Stimulated activated effector memory CD8-positive, alpha-beta T cell treated with anti-CD3 and anti-CD28 coated beads, Interleukin-12 subunit alpha, Interleukin-12 subunit beta, amount 100 ng/mL, for 72 hours (primary cell): Measurements from ENCODE around the gene SPRN.
"Not testable (repeated sequence)": the region's sequence is repeated elsewhere in the genome, so short reads cannot be mapped to it uniquely, and the experiment has no call there.

Experiments
- ATAC-seq: fragments of 150-1000 bp; cut with Tn5 transposase; 2 replicates; pipeline ENCODE4 v1.10.0; 2021
- DNase-seq, 2 donors: peaks; one replicate each; pipeline ENCODE4 v3.0.0; 2021 to 2022; ENCODE audit warnings: low spot score in 2 of 2
- H3K27ac Mint-ChIP-seq: one replicate; pipeline ENCODE4 v1.8.0; 2022; ENCODE audit warnings: mild to moderate bottlenecking, mixed read lengths
- H3K36me3 Mint-ChIP-seq: one replicate; pipeline ENCODE4 v1.8.0; 2022; ENCODE audit warnings: mild to moderate bottlenecking, mixed read lengths
- H3K4me1 Mint-ChIP-seq: one replicate; pipeline ENCODE4 v1.8.0; 2022; ENCODE audit warnings: mixed read lengths
- H3K4me3 Mint-ChIP-seq: one replicate; pipeline ENCODE4 v1.8.0; 2022; ENCODE audit warnings: mild to moderate bottlenecking, mixed read lengths
- H3K9me3 Mint-ChIP-seq: one replicate; pipeline ENCODE4 v1.8.0; 2022; ENCODE audit warnings: mixed read lengths

The SPRN gene

GRCh38 chr10:133424601-133425000 lies at the start of gene SPRN:
TSS of gene SPRN (minus strand) at chr10:133424625. CDS start at chr10:133423681, 944 bp downstream.
- not testable (repeated sequence) for H3K27ac Mint-ChIP-seq, DNase-seq, H3K9me3 Mint-ChIP-seq, H3K4me1 Mint-ChIP-seq, ATAC-seq
- Mint-ChIP-seq H3K4me3 (peak within 1 kb of the TSS; percentile 58), H3K36me3 (peaks cover 11% of the 10 kb centered on the region)

GRCh38 chr10:133474027-133474426 lies 49.6 kb upstream of the SPRN start:
- Mint-ChIP-seq H3K27ac (peak overlapping the region; percentile 91), H3K9me3 (no peaks in the 10 kb centered on the region), H3K4me1 (peaks cover 53% of the 10 kb centered on the region), H3K36me3 (peaks cover 50% of the 10 kb centered on the region), H3K4me3 (peak overlapping the region; percentile 51)
- no peak for DNase-seq
- ATAC-seq: peak; percentile 88

- Mint-ChIP-seq H3K36me3 (peaks cover 57% of the 10 kb centered on the region), H3K27ac (peak overlapping the region; percentile 91), H3K4me3 (peak overlapping the region; percentile 51), H3K4me1 (peaks cover 53% of the 10 kb centered on the region), H3K9me3 (no peaks in the 10 kb centered on the region)
- no peak for DNase-seq
- ATAC-seq: no peak
Observed at GRCh38 chr10:133473270-133473669, 48.8 kb upstream of the SPRN start.

- H3K9me3 Mint-ChIP-seq: no peaks in the 10 kb centered on the region
- H3K36me3 Mint-ChIP-seq: peaks cover 70% of the 10 kb centered on the region
- ATAC-seq: no peak
- no peak overlapping the region for H3K4me3 Mint-ChIP-seq
- DNase-seq: no peak
- H3K4me1 Mint-ChIP-seq: peaks cover 67% of the 10 kb centered on the region
- H3K27ac Mint-ChIP-seq: peak overlapping the region; percentile 34
Observed at GRCh38 chr10:133471300-133472109, 47.1 kb upstream of the SPRN start.

GRCh38 chr10:133469205-133469604 lies 44.8 kb upstream of the SPRN start:
- not testable (repeated sequence) for H3K4me3 Mint-ChIP-seq, DNase-seq, H3K27ac Mint-ChIP-seq, H3K9me3 Mint-ChIP-seq, ATAC-seq
- Mint-ChIP-seq H3K4me1 (peaks cover 47% of the 10 kb centered on the region), H3K36me3 (peaks cover 78% of the 10 kb centered on the region)

- DNase-seq (peak in 1 of 2 donors; percentile 46), ATAC-seq (no peak)
- Mint-ChIP-seq H3K27ac (peak overlapping the region; percentile 67), H3K4me1 (peaks cover 40% of the 10 kb centered on the region), H3K4me3 (no peak overlapping the region), H3K36me3 (peaks cover 81% of the 10 kb centered on the region), H3K9me3 (no peaks in the 10 kb centered on the region)
Observed at GRCh38 chr10:133467286-133467911, 43.0 kb upstream of the SPRN start.

GRCh38 chr10:133466683-133467275 lies 42.4 kb upstream of the SPRN start:
- Mint-ChIP-seq H3K4me3 (no peak overlapping the region), H3K4me1 (peaks cover 38% of the 10 kb centered on the region), H3K9me3 (no peaks in the 10 kb centered on the region), H3K36me3 (peaks cover 86% of the 10 kb centered on the region), H3K27ac (peak overlapping the region; percentile 67)
- ATAC-seq (no peak), DNase-seq (peak in 1 of 2 donors; percentile 36)

- Mint-ChIP-seq H3K36me3 (peaks cover 89% of the 10 kb centered on the region), H3K4me1 (peaks cover 38% of the 10 kb centered on the region), H3K27ac (peak overlapping the region; percentile 14), H3K4me3 (no peak overlapping the region), H3K9me3 (no peaks in the 10 kb centered on the region)
- no peak for DNase-seq
- peak; percentile 22 for ATAC-seq
Observed at GRCh38 chr10:133465950-133466474, 41.6 kb upstream of the SPRN start.

GRCh38 chr10:133465191-133465949 lies 40.9 kb upstream of the SPRN start:
- DNase-seq (peak in 1 of 2 donors; percentile 35), ATAC-seq (peak; percentile 8)
- peaks cover 39% of the 10 kb centered on the region for H3K4me1 Mint-ChIP-seq
- H3K9me3 Mint-ChIP-seq: no peaks in the 10 kb centered on the region
- no peak overlapping the region for H3K4me3 Mint-ChIP-seq
- H3K36me3 Mint-ChIP-seq: peaks cover 90% of the 10 kb centered on the region
- H3K27ac Mint-ChIP-seq: no peak overlapping the region

- ATAC-seq (no peak), DNase-seq (no peak)
- Mint-ChIP-seq H3K27ac (no peak overlapping the region), H3K9me3 (no peaks in the 10 kb centered on the region), H3K36me3 (peaks cover 85% of the 10 kb centered on the region), H3K4me1 (peaks cover 39% of the 10 kb centered on the region), H3K4me3 (no peak overlapping the region)
Observed at GRCh38 chr10:133464582-133465031, 40.2 kb upstream of the SPRN start.

- DNase-seq: no peak
- Mint-ChIP-seq H3K4me1 (peaks cover 41% of the 10 kb centered on the region), H3K4me3 (no peak overlapping the region), H3K27ac (no peak overlapping the region), H3K36me3 (peaks cover 83% of the 10 kb centered on the region), H3K9me3 (no peaks in the 10 kb centered on the region)
- no peak for ATAC-seq
Observed at GRCh38 chr10:133462512-133463305, 38.3 kb upstream of the SPRN start.

- no peak overlapping the region for H3K4me3 Mint-ChIP-seq
- ATAC-seq (no peak), DNase-seq (no peak)
- H3K36me3 Mint-ChIP-seq: peaks cover 79% of the 10 kb centered on the region
- H3K27ac Mint-ChIP-seq: no peak overlapping the region
- peaks cover 32% of the 10 kb centered on the region for H3K4me1 Mint-ChIP-seq
- H3K9me3 Mint-ChIP-seq: no peaks in the 10 kb centered on the region
Observed at GRCh38 chr10:133461841-133462240, 37.4 kb upstream of the SPRN start.

- DNase-seq (no peak), ATAC-seq (no peak)
- H3K4me1 Mint-ChIP-seq: peaks cover 32% of the 10 kb centered on the region
Observed at GRCh38 chr10:133461027-133461426, 36.6 kb upstream of the SPRN start.

GRCh38 chr10:133460208-133460769 lies 35.9 kb upstream of the SPRN start:
- no peak for ATAC-seq
- no peaks in the 10 kb centered on the region for H3K9me3 Mint-ChIP-seq
- H3K4me1 Mint-ChIP-seq: peaks cover 39% of the 10 kb centered on the region
- H3K4me3 Mint-ChIP-seq: no peak overlapping the region
- no peak overlapping the region for H3K27ac Mint-ChIP-seq
- peaks cover 80% of the 10 kb centered on the region for H3K36me3 Mint-ChIP-seq
- no peak for DNase-seq

More at GRCh38 chr10:133461027-133461426, 36.6 kb upstream of the SPRN start:
- no peaks in the 10 kb centered on the region for H3K9me3 Mint-ChIP-seq
- peaks cover 79% of the 10 kb centered on the region for H3K36me3 Mint-ChIP-seq
- H3K4me3 Mint-ChIP-seq: no peak overlapping the region
- H3K27ac Mint-ChIP-seq: no peak overlapping the region
